Measurements from ENCODE around the gene SAE1.

SAE1 gene

DNA sequence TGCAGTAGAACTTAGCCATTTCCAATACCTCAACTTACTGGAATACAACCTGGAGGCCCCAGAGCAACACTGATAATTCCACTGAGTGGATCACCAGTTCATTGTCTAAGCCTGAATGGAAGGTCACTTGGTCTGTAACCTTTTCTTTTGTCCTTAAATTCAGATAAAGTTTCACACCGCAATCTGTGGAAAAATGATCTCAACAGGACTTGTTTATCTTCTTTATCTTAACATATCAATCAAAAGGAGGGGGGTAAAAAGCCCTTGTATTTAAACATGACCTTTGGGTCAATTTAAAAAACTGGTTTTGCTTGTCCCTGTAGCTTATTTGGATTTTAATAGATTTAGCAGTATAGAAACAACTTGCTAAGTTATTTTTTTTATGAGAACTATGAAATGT lies 21.6 kb downstream of the SAE1 start:
- no peak for DNase-seq (ENCODE audit: low read depth)
- peak overlapping the region; percentile 14 for H3K4me3 ChIP-seq (ENCODE audit: low read length)
- no peak for TF ChIP-seq CTCF (IDR thresholded peaks at IDR 0.05; ENCODE audit: insufficient read depth, low read depth, low read length, missing control alignments)

DNA sequence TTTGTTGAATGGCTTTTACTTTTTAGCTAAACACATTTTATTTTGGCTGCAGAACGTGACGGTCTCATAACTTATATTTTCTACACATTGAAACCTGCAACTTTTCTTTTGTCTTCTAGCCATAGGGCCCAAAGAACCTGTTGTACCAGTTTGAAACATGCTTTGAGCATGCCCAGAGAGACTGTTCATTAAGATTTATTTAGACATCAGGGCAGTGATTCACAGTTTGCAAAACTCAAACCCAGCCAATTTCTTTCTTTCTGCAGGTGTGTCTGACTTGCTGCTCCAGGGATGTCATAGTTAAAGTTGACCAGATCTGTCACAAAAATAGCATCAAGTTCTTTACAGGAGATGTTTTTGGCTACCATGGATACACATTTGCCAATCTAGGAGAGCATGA lies 22.0 kb downstream of the SAE1 start:
- no peak overlapping the region for H3K4me3 ChIP-seq (ENCODE audit: low read length)
- TF ChIP-seq CTCF (IDR thresholded peaks at IDR 0.05; ENCODE audit: insufficient read depth, low read depth, low read length, missing control alignments) = no peak
- peak; percentile 97 for DNase-seq (ENCODE audit: low read depth)

DNA sequence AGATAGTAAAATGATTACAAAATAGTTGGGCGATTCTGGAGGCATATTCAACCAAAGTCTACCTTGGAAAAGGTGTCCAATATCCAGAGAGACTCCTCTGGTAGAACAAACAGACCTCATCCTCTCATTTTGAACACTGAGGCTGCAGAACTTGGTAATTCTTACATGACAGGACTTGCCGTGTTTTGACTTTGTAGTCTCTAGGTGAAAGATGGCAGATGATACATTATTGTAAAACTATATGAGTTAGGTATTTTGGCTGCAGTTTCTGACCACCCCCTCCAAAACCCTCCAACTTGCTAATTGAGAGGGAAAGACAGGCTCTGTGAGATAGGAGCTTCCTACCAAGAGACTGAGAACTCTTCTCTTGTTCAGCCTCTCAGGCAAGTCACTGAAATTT lies 22.6 kb downstream of the SAE1 start:
- no peak for TF ChIP-seq CTCF (IDR thresholded peaks at IDR 0.05; ENCODE audit: insufficient read depth, low read depth, low read length, missing control alignments)
- H3K4me3 ChIP-seq (ENCODE audit: low read length) = no peak overlapping the region

GRCh38 chr19:47155148-47155547 lies 24.5 kb downstream of the SAE1 start:
- no peak for DNase-seq (ENCODE audit: low read depth)
- H3K4me3 ChIP-seq (ENCODE audit: low read length) = no peak overlapping the region
- TF ChIP-seq CTCF (IDR thresholded peaks at IDR 0.05; ENCODE audit: insufficient read depth, low read depth, low read length, missing control alignments) = no peak

More for the DNA sequence above, 22.6 kb downstream of the SAE1 start:
- DNase-seq (ENCODE audit: low read depth) = peak; percentile 72

DNA sequence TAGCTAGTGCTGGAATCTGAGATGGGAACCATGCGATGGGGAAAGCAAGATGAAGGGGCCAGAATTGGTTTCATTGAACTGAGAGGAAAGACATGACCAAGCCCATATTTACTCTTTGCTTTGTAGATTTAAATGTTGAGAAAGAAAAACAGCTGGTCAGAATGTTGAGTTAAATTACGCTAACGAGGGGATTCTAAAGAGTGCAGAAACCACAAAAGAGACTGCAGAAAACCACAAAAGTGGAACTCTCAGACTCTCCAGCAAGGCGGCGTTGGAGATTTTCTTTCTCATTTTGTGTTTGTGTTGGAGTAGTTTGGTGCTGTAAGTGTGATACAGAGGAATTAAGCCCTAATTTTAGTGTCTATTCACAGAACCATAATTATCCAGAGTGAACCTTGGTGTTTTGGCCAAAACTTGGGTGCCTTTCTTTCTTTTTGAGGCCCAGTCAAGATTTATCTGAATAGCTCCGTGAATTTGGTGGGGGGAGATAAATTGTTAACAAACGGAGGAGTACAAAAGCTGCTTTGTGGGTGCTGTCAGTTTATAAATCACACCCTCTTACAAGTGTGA lies 26.3 kb downstream of the SAE1 start:
- no peak overlapping the region for H3K4me3 ChIP-seq (ENCODE audit: low read length)
- DNase-seq (ENCODE audit: low read depth) = no peak
- TF ChIP-seq CTCF (IDR thresholded peaks at IDR 0.05; ENCODE audit: insufficient read depth, low read depth, low read length, missing control alignments) = no peak

DNA sequence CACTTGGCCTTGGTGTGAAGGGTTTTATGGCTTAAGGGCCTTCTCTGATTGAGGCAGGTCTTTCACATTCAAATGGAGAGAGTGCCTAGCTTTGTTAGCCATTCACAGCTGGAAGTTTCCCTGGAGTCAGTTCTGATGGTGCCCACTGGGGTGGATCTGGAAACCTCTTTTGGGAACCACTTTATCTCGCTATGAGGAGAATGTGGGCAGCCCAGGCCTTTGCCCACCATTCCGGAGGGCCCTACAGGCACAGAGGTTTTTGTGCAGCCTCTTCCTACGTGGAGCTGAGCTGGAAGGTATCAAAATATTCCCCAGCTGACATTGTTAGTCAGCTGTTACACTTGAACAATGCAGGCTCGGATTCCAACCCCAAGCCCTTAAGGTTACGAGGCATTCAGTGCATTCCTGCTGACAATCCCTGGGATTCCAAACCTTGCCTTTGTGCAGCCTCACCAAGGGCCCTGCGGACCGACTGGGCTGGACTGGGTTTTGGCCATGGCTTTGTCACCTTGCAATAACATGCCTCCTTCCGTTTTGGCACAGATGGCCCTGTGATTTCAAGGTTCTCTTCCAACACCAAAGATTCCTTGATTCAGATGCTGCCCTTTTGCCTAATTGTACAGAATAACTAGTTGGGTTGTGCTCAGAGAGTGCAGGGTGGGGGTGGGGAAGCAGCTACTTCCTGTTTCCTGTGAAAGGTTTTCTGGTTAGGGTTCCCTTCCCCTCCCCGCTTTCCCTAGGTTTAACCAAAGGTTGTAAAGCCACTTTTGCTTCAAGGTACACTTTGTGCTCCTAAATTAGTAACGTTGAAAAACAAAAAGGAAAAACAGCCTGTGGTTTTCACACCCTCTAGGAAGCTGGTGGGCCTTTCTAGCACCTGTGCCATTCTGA lies 27.0 kb downstream of the SAE1 start:
- DNase-seq (ENCODE audit: low read depth) = peak; percentile 43
- no peak overlapping the region for H3K4me3 ChIP-seq (ENCODE audit: low read length)
- no peak for TF ChIP-seq CTCF (IDR thresholded peaks at IDR 0.05; ENCODE audit: insufficient read depth, low read depth, low read length, missing control alignments)

Measured in epithelial cell of esophagus (primary cell).